Activated T-cell treated with anti-CD3 and anti-CD28 coated beads for 4 hours (primary cell): ENCODE measurements around the gene TDRD15.
"Not testable (repeated sequence)": the region's sequence is repeated elsewhere in the genome, so short reads cannot be mapped to it uniquely, and the experiment has no call there.

ENCODE experiments used
- DNase-seq: peaks from one replicate; pipeline ENCODE4 v3.0.0-alpha.2; 2020

Gene TDRD15

DNA sequence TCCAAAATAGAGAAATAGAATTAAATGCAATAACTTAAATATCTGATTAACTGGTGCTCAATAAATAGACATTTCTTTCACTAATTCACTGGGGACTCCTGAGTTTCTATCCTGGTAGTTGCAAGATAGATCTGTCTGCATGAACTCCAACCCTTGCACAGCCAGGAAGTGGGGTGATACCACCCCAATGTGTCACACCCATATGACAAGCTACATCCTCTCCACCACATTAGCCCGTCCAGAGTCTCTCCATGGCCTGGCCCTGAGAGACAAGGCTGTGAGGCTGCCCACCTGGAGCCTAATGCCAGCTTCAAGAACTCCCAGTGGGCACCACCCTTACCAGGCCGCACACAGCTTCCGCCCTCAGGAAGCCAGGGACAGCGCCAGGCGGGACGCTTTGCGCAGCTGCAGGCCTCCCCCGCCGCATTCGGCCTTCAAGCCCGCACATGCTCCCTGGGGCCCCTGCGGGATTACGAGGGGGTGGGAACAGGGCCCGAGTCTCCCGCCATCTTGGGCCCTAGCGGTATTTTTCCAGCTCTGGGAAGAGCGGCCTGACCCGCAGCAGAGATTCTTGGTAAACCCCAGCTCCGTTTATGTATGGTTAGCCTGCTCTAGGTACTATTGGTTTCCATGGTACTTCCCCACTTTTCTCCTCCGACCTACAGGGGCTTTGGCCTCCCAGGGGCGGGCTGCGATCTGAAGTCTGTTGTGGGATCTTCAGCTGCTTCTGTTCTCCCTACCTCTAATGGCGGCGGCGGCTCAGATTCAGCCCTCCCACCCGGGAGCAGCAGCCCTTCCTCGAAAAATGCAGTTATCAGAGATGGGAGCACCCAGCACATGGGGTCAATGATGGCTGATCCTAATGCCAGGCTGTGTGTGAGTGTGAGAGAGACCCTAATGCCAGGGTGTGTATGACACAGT lies at the start of gene TDRD15:
Gene TDRD15, plus strand, starts transcription at position 496 of the 921 bp plus-strand sequence. CDS start 13,500 bp downstream, outside the sequence.
- DNase-seq, result no peak

DNA sequence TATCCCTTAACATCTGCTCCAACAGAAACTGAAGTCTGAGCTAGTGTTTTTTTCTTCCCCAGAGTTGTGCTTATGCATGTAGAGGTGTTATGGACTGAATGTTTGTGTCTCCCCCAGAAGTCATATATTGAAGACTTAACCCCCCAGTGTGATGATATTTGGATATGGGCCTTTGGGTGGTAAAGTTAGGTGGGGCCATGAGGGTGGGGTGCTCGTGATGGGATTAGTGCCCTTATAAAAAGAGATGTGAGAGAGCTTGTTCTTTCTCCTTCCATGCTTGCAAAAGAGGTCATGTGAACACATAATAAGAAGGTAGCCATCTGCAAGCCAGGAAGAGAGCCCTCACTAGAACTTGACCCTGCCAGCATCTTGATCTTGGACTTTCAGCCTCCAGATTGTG lies 45.5 kb upstream of the TDRD15 start:
- DNase-seq, result no peak

DNA sequence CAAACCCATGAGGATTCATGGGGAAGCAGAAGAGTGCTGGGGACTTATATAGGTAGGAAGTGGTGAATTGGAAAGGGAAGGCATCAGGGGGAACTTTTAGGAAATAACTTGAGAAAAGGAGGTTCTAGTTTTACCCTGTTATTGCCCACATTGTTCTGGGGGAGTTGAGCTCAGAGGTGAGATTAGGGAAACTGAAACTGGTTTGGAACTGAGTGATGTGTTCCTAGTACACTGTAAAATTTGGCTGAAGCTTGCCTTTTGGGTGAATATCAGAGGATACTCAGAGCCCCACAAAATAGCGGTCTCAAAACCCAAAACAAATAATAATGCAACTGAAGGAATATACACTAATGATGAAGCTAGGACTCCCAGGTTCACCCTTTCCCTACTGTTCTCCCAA lies 40.3 kb upstream of the TDRD15 start:
- DNase-seq, result no peak

DNA sequence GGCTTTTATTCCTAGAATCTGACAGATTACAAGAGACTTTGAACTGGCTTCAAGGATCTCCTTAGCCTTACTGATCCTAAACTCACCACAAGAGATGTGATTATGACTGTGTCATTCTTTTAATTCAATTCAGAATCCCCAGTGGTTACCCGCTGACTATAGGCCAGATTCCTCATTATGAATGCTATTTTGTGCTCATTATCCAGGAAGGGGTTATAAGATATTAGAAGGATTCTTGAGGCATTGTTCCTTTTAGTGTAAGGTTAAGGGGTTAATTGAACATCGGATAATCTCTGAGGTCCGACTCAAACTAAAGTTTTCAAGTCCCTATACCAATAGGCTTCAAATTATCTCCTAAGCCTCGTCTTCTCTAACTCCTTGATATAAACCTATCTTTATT lies 39.4 kb upstream of the TDRD15 start:
- no peak for DNase-seq

DNA sequence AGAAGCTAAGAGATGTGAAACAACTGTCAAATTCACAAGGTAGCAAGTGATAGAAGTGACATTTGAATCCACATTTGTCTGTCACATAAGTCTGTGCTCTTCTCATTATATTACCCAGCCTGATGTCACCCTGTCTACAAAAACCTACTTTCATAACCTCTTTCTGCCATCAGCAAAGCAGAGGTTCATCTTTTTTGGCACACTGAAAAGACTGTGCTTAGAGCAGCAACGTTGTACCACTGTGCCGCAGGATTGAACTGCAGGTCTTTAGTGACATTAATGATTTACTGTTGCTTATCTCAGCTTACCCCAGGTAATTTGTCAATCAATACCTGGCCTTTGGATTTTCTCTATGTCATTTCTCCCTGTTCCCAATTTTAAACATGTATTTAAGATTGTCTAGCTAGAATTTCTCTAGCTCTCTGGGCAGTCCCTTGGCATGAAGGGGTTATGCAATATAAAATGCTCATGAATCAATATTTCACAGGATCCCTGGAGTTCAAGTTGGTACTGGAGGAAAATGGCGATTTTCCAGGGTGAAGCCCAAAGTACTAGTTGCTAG lies 31.4 kb upstream of the TDRD15 start:
- DNase-seq, result no peak

DNA sequence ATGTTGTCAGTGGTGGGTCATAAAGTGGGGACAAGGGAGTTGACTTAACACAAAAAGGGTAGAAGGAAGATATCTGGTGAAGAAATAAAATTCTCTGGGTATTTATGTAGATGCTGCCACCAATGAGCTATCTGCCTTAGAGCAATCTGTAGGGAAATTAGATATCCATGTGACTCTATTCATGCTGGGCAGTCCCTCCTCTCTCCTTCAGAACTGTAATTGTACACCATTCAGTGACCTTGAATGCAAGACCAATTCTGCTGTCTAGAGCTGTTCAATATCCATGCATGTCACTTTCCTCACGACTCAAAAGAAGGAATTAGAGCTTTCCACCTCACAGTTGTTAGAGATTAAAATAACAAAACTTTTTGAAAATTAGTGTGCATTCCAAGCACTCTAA lies 28.6 kb upstream of the TDRD15 start:
- DNase-seq, result no peak

DNA sequence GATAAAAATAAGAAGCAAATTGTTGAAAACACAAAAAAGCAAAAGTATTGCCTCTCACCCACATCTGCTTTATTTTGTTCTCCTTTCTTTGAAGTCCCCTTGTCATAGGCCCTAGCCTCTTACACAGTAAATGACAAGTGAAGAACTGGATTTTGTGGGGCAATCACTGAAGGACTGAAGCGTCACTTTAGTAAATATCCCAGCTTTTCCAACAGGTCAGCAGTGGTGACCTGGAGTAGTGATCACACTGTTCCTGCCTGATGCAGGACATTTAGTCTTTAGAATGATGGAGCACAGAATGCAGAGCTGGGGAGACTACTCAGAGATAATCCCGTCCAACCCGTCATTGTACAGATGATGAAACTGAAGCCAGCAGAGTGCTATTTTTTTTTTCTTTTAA lies 28.1 kb upstream of the TDRD15 start:
- no peak for DNase-seq

DNA sequence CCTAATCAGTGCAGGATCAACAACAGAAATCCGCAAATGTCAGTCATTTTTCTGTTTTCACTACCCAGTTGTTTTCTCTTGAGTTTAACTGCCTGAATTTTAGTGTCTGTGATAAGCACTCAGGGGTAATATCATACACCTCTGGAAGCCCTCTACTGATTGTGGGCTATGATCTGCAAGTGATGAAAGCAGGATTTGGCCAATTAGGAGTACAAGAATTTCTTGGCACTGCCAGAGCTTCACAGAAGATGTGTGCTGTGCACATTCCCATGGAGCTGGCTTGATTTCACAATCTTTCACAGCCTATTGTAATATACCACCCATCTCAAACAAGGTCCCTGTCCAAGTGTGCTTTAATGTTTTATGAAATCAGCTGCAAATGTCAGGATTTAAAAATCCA lies 27.3 kb upstream of the TDRD15 start:
- DNase-seq, result no peak

DNA sequence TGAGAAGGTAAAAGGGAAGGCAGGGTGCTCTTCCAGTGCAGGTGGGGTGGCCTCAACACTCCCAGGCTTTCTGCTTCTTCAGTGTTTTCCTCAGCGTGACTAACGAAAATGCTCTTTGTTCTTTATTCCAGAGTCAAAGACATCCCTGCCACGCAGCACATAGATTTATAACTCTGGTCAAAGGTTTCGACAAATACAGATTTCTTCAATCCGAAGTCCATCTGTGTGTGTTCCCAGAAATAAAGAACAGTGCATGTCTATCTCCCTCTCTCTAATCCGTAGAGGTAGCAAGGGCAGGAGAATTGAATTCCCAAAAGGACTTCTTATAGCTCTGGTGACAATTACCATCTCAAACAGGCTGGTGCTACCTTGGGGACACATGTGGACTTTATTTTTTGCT lies 26.4 kb upstream of the TDRD15 start:
- DNase-seq, result no peak

DNA sequence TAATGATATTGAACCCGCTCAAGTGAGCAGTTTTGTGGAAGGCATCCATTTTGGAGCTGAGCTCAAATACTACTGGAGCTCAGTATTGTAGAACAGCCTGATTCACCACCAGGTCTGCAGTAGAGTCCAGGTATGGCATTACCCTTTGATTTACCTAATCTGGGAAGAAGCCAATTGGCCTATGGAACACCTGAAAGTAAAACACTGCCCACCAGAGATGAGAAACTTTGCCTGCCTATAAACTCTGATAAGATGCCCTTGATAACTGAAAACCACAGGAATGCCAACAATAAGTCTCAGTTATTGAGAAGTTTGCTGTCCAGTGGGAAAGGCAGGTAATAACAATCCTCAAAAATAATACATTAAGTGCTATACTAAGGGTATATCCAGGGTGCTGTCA lies 25.5 kb upstream of the TDRD15 start:
- DNase-seq, result no peak

DNA sequence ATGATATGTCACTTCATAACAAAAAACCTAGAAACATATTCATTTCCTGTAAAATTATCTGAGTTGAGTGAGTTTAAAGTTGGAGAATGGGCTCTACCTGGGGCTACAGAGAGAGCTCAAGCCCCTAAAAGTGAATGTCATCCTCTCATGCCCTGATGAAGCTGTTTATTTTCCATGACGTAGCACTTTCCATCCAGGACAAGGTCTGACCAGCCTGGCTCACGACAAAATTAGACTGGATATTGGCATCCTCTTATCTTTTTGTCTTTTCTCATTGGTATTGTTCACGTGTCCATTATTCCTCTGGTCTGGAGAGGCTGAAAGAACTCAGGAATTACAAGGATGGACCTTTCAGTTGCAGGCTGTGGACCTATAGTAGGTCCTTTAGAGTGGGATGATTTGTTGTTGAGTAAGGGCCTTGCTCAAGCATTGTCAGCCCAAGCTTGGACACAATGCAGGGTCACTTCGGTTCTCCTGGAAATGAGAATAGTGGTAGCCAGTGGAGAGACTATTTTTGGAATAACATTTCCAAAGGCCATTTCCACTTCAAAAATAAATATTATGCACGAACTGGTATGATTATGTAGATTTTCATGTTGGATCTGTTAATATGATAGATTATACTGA lies 24.4 kb upstream of the TDRD15 start:
- DNase-seq, result no peak

DNA sequence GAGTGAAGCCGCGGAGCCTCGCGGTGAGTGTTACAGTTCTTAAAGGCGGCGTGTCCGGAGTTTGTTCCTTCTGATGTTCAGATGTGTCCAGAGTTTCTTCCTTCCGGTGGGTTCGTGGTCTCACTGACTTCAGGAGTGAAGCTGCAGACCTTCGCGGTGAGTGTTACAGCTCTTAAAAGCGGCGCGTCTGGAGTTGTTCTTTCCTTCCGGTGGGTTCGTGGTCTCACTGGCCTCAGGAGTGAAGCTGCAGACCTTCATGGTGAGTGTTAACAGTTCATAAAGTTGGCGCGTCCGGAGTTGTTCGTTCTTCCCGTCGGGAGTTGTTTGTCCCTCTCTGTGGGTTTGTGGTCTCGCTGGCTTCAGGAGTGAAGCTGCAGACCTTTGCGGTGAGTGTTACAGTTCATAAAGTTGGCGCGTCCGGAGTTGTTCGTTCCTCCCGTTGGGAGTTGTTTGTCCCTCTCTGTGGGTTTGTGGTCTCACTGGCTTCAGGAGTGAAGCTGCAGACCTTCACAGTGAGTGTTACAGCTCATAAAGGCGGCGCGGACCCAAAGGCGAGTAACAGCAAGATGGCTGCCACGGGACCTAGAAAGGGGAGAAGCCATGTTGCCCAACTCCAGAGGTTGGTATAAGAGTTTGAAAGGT lies 22.1 kb upstream of the TDRD15 start:
- not testable (repeated sequence) for DNase-seq

DNA sequence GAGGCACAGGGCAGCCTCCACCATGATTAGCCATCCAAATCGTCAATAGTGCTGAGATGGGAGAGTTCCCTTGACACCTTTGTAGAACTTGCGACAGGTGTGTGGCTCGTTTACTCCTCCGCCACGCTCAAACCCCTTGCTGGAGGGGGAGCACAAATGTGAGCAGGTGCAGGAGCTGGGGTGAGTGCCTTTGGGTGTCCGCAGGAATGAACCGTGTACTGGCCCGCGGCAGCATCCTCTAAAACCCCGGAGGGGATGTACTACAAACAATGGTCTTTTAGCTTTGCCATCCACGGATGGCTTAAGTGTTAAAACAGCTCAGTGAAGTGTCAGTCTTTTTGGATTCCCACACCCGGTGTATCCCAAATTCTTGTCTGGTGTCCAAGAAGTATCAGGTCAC lies 21.4 kb upstream of the TDRD15 start:
- DNase-seq, result no peak

DNA sequence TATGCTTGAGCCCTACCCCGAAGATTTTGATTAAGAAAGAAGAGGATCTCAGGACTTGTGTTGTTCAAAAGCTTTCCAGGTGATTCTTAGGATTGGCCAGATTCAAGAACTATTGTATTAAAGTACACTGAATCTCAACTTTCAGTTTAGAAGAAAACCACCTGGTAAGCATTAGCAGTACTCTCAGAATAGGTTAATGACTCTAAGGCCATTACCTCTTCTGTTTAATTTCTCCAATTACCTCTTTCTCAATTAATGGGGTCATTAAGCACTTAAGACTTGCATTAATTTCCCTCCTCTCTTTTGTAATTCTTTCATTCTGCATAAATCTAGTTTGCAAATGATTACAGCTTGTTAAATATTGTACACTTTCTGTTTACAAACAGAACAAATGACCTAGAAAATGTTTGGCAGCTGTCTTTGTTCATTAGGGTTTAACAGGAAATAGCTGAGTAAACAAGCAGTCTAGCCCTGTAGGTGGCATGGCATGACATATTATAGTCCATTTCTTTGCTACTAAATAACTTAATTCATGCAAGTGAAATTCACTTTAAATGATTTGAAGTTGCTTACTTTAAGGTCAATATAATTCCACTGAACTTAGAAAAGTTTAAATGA lies 20.4 kb upstream of the TDRD15 start:
- DNase-seq, result no peak

DNA sequence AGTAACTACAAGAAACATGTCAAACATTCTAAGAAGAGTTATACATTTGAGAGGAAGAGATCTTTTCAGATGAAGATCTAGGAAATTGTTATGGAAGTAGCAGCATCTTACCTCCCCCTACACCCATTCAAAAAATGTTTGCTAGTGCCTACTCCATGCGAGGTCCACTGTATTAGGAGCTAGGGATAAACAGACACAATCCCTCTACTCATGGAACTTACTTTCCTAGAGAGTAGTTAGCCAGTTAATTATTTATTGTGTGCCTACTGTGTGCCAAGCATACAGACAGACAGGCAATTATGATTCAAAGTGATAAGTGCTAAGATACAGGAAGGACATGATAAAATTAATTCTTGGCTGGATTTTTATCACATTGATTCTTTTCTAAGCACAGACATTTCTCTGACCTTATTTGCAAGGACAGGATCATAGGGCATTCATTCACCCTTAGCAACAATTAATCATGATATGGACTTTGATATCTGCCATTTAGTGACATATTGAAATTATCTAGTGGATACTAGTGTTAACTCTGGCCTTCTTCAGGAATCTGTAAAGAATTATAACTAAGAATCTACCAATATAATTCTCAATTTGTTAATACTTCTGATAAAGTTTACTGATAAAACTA lies 19.6 kb upstream of the TDRD15 start:
- no peak for DNase-seq

DNA sequence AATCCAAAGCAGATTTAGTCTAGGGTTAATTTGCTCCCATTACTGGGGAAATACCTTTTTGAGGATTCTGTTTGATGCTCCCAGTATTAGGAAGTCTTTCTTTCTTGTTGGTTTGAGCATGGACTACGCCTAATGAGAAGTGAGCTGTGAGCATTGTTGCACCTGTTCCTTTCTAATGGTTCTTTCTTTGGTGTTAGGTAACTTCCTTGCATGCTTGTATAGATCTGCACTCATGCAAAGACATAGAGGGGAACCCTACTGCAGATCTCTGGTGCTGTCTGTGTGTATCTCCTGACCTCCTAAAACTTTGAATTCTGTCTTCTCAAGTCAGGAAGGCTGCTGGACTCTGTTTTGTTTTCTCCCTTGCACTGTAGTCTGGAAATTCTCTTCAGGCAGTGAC lies 12.8 kb upstream of the TDRD15 start:
- DNase-seq, result no peak

DNA sequence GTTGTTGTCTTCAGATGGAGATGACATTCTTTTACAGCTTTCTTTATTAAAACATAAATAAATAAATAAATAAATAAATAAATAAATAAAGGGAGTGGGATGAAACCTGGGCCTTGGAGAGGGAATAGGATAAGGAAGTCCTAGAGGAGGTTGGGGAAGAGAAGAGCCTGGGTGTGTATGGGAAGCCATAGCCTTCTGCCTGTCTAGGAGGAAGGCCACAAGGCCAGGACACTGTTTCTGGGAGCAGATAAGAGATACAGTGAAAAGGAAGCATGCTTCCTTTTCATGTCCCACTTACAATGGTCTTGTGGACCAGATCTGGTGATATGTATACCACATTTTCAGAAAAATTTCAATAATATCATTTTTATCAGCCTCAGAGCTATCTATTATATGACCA lies 6.1 kb upstream of the TDRD15 start:
- no peak for DNase-seq

DNA sequence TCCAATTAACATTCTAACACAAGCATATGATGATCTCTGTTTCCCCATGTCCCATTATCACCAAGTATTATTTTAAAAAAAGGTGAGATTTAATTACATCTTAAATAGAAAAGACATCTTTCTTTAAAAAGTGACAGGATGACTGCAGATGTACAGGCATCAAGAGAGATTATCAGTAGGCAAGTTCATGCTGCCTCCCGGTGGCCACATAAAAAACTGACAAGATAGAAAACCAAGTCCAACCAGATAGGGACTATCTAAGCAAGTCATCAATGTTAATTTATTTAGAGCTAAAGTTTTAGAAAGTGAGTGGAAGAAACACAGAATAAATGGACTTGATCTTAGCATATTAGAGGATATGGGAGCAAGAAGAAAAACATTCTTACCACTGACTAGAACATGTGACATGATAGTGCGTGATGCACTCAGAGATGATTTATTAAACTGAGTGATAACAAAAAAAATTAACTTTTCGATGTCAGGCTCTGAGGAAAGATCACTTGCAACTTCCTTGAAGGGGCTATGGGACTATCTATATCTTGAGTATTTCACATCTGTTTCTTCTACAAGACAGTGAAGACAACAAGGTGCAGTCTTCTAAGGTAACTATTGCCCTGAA lies 5.4 kb upstream of the TDRD15 start:
- DNase-seq, result no peak

DNA sequence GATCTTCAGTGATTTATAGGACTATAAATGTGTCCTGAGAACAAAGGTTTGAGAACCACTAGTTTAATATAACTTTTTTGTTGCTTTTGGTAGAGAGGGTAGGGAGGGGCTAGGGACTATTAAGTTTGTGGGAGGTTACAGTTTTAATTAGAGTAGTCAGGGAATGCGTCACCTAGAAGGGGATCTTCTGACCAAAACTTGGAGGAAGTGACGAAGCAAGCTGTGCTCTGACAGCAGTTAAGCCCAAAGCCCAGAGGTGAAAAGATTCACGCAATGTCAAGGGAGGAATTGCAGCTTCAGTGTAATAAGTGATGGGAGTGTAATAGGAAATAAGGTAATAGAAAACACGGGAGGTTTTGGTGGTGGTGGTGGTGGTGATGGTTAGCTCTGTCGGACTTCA lies 8.1 kb downstream of the TDRD15 start:
- DNase-seq, result no peak

DNA sequence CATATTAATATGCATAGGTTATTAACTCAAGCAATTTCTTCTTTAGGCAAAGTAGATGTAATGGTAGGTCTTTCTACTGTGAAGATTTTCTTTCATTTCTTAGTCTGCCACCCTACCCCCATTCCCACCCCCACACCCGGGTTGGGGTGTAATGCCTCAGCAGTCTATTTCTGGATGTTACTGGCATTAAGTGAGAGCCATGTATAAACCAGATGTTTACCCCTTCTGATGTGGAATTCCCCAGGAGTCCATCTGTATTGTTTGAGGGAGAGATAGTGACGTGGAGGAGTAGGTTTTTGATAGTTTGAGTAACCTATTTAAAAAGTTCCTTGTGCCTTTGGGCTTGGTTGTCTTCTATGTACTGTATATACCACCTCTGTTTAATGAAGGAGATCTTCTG lies 11.8 kb downstream of the TDRD15 start:
- DNase-seq, result no peak

DNA sequence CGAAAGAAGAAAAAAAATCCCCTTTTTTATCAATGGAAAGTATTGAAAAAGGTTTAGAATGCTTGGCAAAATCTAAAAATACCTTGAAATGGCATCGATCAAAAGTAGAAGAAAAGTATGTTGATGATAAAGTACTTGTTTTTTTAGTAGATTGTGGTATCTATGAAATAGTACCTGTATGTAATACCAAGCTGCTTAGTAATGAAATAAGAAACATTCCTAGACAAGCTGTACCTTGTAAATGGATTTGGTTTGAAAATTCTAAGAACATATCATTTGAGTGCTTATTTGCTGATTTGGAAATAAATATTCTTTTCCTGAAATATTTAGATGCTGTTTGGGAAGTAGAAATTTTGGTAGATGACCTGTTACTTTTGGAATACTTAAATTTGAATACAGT lies 18.4 kb downstream of the TDRD15 start:
- no peak for DNase-seq

DNA sequence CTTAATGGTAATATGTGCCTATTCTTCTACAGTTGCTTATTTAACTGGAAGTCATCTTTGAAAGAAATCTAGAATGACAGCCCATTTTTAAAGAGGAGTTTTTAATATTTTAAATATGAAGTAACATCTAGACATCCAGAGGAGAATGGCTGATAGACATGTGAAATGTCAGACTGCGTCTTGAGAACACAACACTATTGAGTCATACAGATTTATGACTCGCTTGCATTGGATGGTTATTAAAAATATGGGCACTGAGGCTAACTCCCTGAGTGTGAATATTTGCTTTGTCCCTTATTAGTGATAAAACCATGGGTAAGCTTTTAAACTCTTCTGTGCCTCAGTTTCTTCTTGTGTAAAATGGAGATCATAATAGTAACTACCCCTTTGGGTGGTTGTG lies 22.9 kb downstream of the TDRD15 start:
- DNase-seq, result no peak
